ENCODE data around the gene BTBD19.

DNA sequence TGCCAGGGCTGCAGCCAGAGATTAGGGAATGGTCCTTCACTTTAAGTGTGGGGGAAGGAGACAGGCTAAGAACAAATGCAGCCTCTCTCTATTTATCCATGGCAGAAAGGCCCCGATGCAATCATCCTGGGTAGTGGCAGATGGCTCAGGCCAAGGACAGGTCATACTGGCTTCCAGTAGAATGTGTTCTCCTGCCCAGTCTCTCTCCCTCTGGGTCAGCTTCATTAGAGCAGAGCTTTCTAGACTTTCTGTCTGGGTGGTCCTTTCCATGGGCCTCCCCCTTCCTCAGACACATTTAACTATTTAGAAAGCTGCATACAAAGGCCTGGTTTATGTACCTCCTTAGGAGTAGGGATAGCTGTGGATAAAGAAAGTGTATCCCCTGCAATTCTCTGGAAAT is 39.5 kb downstream of the BTBD19 start:
- TF ChIP-seq EP300 (IDR thresholded peaks at IDR 0.05) = no peak
- TF ChIP-seq, protein P1, sequence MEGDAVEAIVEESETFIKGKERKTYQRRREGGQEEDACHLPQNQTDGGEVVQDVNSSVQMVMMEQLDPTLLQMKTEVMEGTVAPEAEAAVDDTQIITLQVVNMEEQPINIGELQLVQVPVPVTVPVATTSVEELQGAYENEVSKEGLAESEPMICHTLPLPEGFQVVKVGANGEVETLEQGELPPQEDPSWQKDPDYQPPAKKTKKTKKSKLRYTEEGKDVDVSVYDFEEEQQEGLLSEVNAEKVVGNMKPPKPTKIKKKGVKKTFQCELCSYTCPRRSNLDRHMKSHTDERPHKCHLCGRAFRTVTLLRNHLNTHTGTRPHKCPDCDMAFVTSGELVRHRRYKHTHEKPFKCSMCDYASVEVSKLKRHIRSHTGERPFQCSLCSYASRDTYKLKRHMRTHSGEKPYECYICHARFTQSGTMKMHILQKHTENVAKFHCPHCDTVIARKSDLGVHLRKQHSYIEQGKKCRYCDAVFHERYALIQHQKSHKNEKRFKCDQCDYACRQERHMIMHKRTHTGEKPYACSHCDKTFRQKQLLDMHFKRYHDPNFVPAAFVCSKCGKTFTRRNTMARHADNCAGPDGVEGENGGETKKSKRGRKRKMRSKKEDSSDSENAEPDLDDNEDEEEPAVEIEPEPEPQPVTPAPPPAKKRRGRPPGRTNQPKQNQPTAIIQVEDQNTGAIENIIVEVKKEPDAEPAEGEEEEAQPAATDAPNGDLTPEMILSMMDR (IDR thresholded peaks at IDR 0.05) = no peak
- no peak for TF ChIP-seq POLR2A (IDR thresholded peaks at IDR 0.05)
